ENCODE data around the gene ATAD3B. TPM values are rescaled to one million over a fixed set of nuclear protein-coding genes. Genes with fewer than 3 reads are reported as not detected.

Gene ATAD3B
- total and polyA plus RNA-seq, 7 donors: 4.8 to 49.4 (median 11.5) TPM

- Histone ChIP-seq H3K27ac (no peak overlapping the region), H3K9me3 (peaks cover 0 to 4% (median 0%) of the 10 kb centered on the region in 4 donors), H3K4me1 (no peaks in the 10 kb centered on the region), H3K4me3 (no peak overlapping the region), H3K36me3 (peaks cover 0 to 62% (median 15%) of the 10 kb centered on the region in 4 donors), H3K27me3 (no peaks in the 10 kb centered on the region)
- DNase-seq: no peak
- intact Hi-C loops (cut with DNase I): no loop called here
- TF ChIP-seq, protein P1, sequence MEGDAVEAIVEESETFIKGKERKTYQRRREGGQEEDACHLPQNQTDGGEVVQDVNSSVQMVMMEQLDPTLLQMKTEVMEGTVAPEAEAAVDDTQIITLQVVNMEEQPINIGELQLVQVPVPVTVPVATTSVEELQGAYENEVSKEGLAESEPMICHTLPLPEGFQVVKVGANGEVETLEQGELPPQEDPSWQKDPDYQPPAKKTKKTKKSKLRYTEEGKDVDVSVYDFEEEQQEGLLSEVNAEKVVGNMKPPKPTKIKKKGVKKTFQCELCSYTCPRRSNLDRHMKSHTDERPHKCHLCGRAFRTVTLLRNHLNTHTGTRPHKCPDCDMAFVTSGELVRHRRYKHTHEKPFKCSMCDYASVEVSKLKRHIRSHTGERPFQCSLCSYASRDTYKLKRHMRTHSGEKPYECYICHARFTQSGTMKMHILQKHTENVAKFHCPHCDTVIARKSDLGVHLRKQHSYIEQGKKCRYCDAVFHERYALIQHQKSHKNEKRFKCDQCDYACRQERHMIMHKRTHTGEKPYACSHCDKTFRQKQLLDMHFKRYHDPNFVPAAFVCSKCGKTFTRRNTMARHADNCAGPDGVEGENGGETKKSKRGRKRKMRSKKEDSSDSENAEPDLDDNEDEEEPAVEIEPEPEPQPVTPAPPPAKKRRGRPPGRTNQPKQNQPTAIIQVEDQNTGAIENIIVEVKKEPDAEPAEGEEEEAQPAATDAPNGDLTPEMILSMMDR (IDR thresholded peaks at IDR 0.05): no peak
- TF ChIP-seq EP300 (IDR thresholded peaks at IDR 0.05) (no peak), POLR2AphosphoS5 (IDR thresholded peaks at IDR 0.05) (no peak), POLR2A (IDR thresholded peaks at IDR 0.05) (no peak)
- 95 to 96% methylated on average over 31 of the region's 31 CpGs for WGBS, 2 donors
Observed at GRCh38 chr1:1527092-1527816, 55.7 kb downstream of the ATAD3B start.

DNA sequence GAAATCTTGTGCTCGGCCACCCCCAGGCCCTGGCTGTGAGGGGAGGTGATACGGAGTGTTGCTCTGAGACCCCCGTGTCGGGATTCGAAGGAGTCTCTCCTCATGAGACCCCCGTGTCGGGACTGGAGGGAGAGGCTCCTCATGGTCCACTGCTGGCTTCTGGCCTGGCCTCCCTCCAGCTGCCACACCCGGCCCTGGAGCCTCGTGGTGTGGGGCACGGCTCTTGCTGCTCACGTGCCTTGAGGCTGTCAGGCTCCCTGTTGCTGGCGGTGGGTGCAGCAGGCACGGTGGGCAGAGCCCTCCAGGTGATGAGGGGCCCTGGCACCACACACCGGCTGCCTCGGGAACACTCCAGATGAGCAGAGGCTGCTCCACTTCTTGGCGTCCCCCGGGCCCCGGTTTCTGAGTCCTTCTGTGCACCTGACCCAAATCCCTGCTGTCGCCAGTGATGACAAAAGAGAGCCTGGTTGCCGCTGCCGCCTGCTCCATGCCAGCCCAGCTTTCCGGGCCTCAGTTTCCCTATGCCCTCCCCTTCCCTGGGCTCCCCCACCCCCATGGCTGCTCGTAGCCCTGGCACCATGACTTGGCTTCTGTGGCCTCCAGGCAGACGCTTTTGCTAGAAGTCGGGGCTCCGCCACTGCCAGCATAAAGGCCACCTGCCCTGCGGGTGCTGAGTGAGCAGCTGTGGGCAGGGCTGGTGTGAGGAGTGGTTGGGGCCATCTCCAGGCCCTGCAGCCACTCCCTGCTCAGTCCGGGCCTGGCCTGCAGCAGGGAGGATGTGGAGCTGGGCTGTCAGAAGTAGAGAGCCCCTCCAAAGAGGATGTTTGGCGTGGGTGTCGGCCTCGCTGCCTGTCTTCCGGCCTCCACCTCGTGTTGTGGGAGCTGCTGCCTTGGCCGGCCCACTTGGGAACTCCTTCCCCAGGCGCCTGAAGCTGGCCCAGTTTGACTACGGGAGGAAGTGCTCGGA lies 57.0 kb downstream of the ATAD3B start:
- intact Hi-C loops (cut with DNase I): no loop called here
- WGBS, 2 donors: 90 to 93% methylated on average over 37 of the region's 37 CpGs
- Histone ChIP-seq H3K9me3 (peaks cover 0 to 4% (median 0%) of the 10 kb centered on the region in 4 donors), H3K27ac (no peak overlapping the region), H3K27me3 (no peaks in the 10 kb centered on the region), H3K4me1 (peaks cover 0 to 4% (median 0%) of the 10 kb centered on the region in 4 donors), H3K36me3 (peaks cover 0 to 50% (median 15%) of the 10 kb centered on the region in 4 donors), H3K4me3 (no peak overlapping the region)
- no peak for TF ChIP-seq POLR2A (IDR thresholded peaks at IDR 0.05)
- no peak for TF ChIP-seq EP300 (IDR thresholded peaks at IDR 0.05)
- TF ChIP-seq POLR2AphosphoS5 (IDR thresholded peaks at IDR 0.05): no peak
- TF ChIP-seq, protein P1 (IDR thresholded peaks at IDR 0.05): no peak
- DNase-seq: no peak

GRCh38 chr1:1529321-1529720 lies 57.8 kb downstream of the ATAD3B start:
- peaks cover 0 to 4% (median 0%) of the 10 kb centered on the region in 4 donors for H3K9me3 ChIP-seq
- 97% methylated on average over 18 of the region's 18 CpGs for WGBS, 2 donors
- H3K27me3 ChIP-seq: no peaks in the 10 kb centered on the region
- peaks cover 0 to 51% (median 15%) of the 10 kb centered on the region in 4 donors for H3K36me3 ChIP-seq
- intact Hi-C loops (cut with DNase I): no loop called here
- no peak overlapping the region for H3K4me3 ChIP-seq
- no peak for TF ChIP-seq EP300 (IDR thresholded peaks at IDR 0.05)
- TF ChIP-seq POLR2A (IDR thresholded peaks at IDR 0.05): no peak
- TF ChIP-seq POLR2AphosphoS5 (IDR thresholded peaks at IDR 0.05): no peak
- TF ChIP-seq, protein P1 (IDR thresholded peaks at IDR 0.05): no peak
- DNase-seq: no peak
- no peak overlapping the region for H3K27ac ChIP-seq
- H3K4me1 ChIP-seq: peaks cover 0 to 4% (median 0%) of the 10 kb centered on the region in 4 donors

DNA sequence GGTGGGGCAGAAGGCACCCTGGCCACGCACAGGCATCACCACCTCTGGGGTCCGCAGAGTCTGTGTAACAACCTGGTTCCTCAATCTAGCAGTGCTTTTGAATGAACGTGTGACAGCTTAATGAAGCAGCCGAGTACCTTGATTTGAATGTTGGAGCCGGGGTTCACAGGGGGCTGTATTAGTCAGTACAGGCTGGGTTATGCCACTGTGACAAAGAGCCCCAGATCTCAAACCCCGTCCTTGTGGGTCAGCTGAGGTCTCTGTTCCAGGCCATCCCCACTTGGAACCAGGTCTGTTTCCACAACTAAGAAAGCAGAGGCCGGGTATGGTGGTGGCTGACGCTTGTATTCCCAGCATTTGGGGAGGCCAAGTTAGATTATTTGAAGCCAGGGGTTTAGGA lies 58.4 kb downstream of the ATAD3B start:
- DNase-seq: no peak
- Histone ChIP-seq H3K9me3 (peaks cover 0 to 4% (median 0%) of the 10 kb centered on the region in 4 donors), H3K27me3 (no peaks in the 10 kb centered on the region), H3K4me3 (no peak overlapping the region), H3K4me1 (peaks cover 0 to 4% (median 0%) of the 10 kb centered on the region in 4 donors), H3K27ac (no peak overlapping the region), H3K36me3 (peaks cover 0 to 54% (median 15%) of the 10 kb centered on the region in 4 donors)
- intact Hi-C loops (cut with DNase I): no loop called here
- TF ChIP-seq POLR2AphosphoS5 (IDR thresholded peaks at IDR 0.05) (no peak), POLR2A (IDR thresholded peaks at IDR 0.05) (no peak), EP300 (IDR thresholded peaks at IDR 0.05) (no peak)
- TF ChIP-seq, protein P1 (IDR thresholded peaks at IDR 0.05): no peak
- 98% methylated on average over 8 of the region's 8 CpGs for WGBS, 2 donors
